ENCODE measurements around the gene STAT5B.
"Not testable (repeated sequence)": the region's sequence is repeated elsewhere in the genome, so short reads cannot be mapped to it uniquely, and the experiment has no call there.

STAT5B gene

GRCh38 chr17:42198897-42199296, 77.3 kb downstream of the STAT5B start:
- DNase-seq (ENCODE audit: low read depth in 2 of 2, low spot score in 1 of 2), result no peak

- no peak for DNase-seq (ENCODE audit: low read depth in 2 of 2, low spot score in 1 of 2)
Measured at GRCh38 chr17:42197564-42198156, 78.5 kb downstream of the STAT5B start.

- peak; percentile 58 to 67 for DNase-seq (ENCODE audit: low read depth in 2 of 2, low spot score in 1 of 2)
Measured at GRCh38 chr17:42193969-42194899, 82.0 kb downstream of the STAT5B start, which contains the start of gene GHDC. Gene GHDC (minus strand): TSS chr17:42194494. CDS start chr17:42193581, 913 bp downstream.

- DNase-seq (ENCODE audit: low read depth in 2 of 2, low spot score in 1 of 2), result no peak
Measured at GRCh38 chr17:42193216-42193968, 82.8 kb downstream of the STAT5B start.

- no peak for DNase-seq (ENCODE audit: low read depth in 2 of 2, low spot score in 1 of 2)
Measured at GRCh38 chr17:42192189-42193126, 83.7 kb downstream of the STAT5B start.

GRCh38 chr17:42191275-42191608, 84.9 kb downstream of the STAT5B start:
- DNase-seq (ENCODE audit: low read depth in 2 of 2, low spot score in 1 of 2), result no peak

- DNase-seq (ENCODE audit: low read depth in 2 of 2, low spot score in 1 of 2), result no peak
Measured at GRCh38 chr17:42190491-42191274, 85.5 kb downstream of the STAT5B start.

GRCh38 chr17:42189651-42189965, 86.6 kb downstream of the STAT5B start:
- DNase-seq (ENCODE audit: low read depth in 2 of 2, low spot score in 1 of 2), result no peak

GRCh38 chr17:42188749-42189650, 87.2 kb downstream of the STAT5B start:
- no peak for DNase-seq (ENCODE audit: low read depth in 2 of 2, low spot score in 1 of 2)

GRCh38 chr17:42187833-42188232, 88.4 kb downstream of the STAT5B start:
- DNase-seq (ENCODE audit: low read depth in 2 of 2, low spot score in 1 of 2), result no peak

- not testable (repeated sequence) for DNase-seq (ENCODE audit: low read depth in 2 of 2, low spot score in 1 of 2)
Measured at GRCh38 chr17:42186191-42186590, 90.0 kb downstream of the STAT5B start.

- no peak for DNase-seq (ENCODE audit: low read depth in 2 of 2, low spot score in 1 of 2)
Measured at GRCh38 chr17:42185621-42185930, 90.6 kb downstream of the STAT5B start.

GRCh38 chr17:42184713-42185620, 91.2 kb downstream of the STAT5B start, which contains the start of gene HCRT:
Gene HCRT (minus strand): TSS chr17:42185452. CDS start chr17:42185365, 87 bp downstream.
- DNase-seq (ENCODE audit: low read depth in 2 of 2, low spot score in 1 of 2), result no peak

- DNase-seq (ENCODE audit: low read depth in 2 of 2, low spot score in 1 of 2), result peak; percentile 36 to 44
Measured at GRCh38 chr17:42183741-42184711, 92.2 kb downstream of the STAT5B start.

- no peak for DNase-seq (ENCODE audit: low read depth in 2 of 2, low spot score in 1 of 2)
Measured at GRCh38 chr17:42182927-42183734, 93.1 kb downstream of the STAT5B start.

GRCh38 chr17:42181851-42182207, 94.4 kb downstream of the STAT5B start:
- no peak for DNase-seq (ENCODE audit: low read depth in 2 of 2, low spot score in 1 of 2)
